Stimulated activated CD4-positive, alpha-beta T cell treated with anti-CD3 and anti-CD28 coated beads, Interleukin-4, amount 100 ng/mL, for 24 hours (primary cell): ENCODE data around the gene C16orf74.

ENCODE experiments used
- DNase-seq: peaks from one replicate; pipeline ENCODE4 v3.0.0-alpha.2; 2020

Gene C16orf74

GRCh38 chr16:85750827-85751697 lies at the start of gene C16orf74:
C16orf74 (minus strand) TSS chr16:85751096; CDS start chr16:85735217, 15,879 bp downstream.
- no peak for DNase-seq

GRCh38 chr16:85800321-85800669 lies 49.4 kb upstream of the C16orf74 start:
- DNase-seq: peak; percentile 35

- DNase-seq: peak; percentile 94
Observed at GRCh38 chr16:85799497-85800320, 48.8 kb upstream of the C16orf74 start, which contains the start of the genes COX4I1 and EMC8. COX4I1 (plus strand) TSS chr16:85799695; CDS start chr16:85801206, 1,511 bp downstream. EMC8 (minus strand) TSS chr16:85799544; CDS start chr16:85799295, 249 bp downstream.

- peak; percentile 37 for DNase-seq
Observed at GRCh38 chr16:85798901-85799496, 48.1 kb upstream of the C16orf74 start.

GRCh38 chr16:85798283-85798776 lies 47.4 kb upstream of the C16orf74 start:
- no peak for DNase-seq

GRCh38 chr16:85796599-85796998 lies 45.7 kb upstream of the C16orf74 start:
- no peak for DNase-seq

- no peak for DNase-seq
Observed at GRCh38 chr16:85796152-85796551, 45.3 kb upstream of the C16orf74 start.

- DNase-seq: no peak
Observed at GRCh38 chr16:85794696-85795095, 43.8 kb upstream of the C16orf74 start.

GRCh38 chr16:85793662-85794298 lies 42.9 kb upstream of the C16orf74 start:
- no peak for DNase-seq

- DNase-seq: no peak
Observed at GRCh38 chr16:85789773-85790172, 38.9 kb upstream of the C16orf74 start.

GRCh38 chr16:85788819-85789218 lies 37.9 kb upstream of the C16orf74 start:
- no peak for DNase-seq

- no peak for DNase-seq
Observed at GRCh38 chr16:85785927-85786326, 35.0 kb upstream of the C16orf74 start.

- DNase-seq: no peak
Observed at GRCh38 chr16:85784813-85785212, 33.9 kb upstream of the C16orf74 start.

- no peak for DNase-seq
Observed at GRCh38 chr16:85783441-85783840, 32.5 kb upstream of the C16orf74 start.

- DNase-seq: no peak
Observed at GRCh38 chr16:85782451-85782850, 31.6 kb upstream of the C16orf74 start.

GRCh38 chr16:85781695-85782370 lies 30.9 kb upstream of the C16orf74 start:
- DNase-seq: no peak

GRCh38 chr16:85781156-85781555 lies 30.3 kb upstream of the C16orf74 start:
- no peak for DNase-seq

- no peak for DNase-seq
Observed at GRCh38 chr16:85780281-85780680, 29.4 kb upstream of the C16orf74 start.

- peak; percentile 25 for DNase-seq
Observed at GRCh38 chr16:85778873-85779272, 28.0 kb upstream of the C16orf74 start.

- DNase-seq: no peak
Observed at GRCh38 chr16:85777583-85778310, 26.9 kb upstream of the C16orf74 start.

GRCh38 chr16:85774811-85775210 lies 23.9 kb upstream of the C16orf74 start:
- no peak for DNase-seq
